Fibroblast of skin of right biceps (primary cell): Measurements from ENCODE around the gene ITGA1.
A peak's percentile ranks its signal among the peaks of the same experiment; 100 is the strongest.
"Not testable (repeated sequence)": the region's sequence is repeated elsewhere in the genome, so short reads cannot be mapped to it uniquely, and the experiment has no call there.

Experiments
- DNase-seq: peaks from one replicate; pipeline ENCODE4 v3.0.0-alpha.2; 2013

The ITGA1 gene

DNA sequence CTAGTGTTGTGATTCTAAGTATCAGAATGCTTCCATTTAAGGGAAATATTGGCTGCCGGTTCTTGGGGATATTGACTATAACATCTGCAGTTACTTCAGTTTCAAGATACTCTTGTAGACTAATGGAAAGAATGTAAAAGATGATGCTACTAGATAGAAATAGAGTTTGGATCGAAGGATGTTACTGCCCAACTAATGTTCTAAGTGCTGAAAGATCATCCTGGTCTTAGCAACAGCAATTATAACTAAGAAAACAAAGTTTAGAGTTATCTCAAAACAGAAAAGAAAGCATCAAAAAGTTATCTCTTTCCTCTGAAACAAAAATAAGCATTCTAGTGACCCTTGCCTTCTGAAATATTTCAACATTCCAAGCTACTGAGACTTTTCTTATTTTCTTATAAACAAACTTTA lies 49.9 kb downstream of the ITGA1 start:
- no peak for DNase-seq

DNA sequence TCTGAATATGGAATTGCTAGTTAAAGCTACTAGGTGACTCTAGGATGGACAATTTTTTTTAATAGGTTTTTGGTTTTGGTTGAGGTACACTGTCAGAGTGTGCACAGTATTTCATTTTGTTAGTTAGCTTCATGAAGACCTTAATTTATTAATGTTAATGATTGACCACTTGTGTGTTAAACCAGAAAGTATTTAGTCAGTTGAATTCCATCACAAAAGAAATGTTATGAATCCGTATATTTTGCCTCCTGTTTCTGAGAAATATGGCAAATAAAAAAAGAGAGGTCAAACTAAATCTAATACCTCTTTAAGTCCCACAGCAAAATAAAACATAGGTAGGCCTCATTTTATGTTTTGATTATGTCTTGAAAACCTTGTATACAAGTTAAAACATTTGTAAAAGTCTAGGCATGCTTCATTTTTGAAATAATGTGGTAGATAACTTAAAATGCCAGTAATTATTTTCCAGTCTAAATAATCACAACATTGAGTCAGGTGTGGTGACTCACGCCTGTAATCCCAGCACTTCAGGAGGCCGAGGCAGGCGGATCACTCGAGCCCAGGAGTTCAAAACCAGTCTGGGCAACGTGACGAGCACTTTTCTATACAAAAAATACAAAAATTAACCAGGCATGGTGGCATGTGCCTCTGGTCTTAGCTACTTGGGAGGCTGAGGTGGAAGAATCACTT lies 50.8 kb downstream of the ITGA1 start:
- no peak for DNase-seq

DNA sequence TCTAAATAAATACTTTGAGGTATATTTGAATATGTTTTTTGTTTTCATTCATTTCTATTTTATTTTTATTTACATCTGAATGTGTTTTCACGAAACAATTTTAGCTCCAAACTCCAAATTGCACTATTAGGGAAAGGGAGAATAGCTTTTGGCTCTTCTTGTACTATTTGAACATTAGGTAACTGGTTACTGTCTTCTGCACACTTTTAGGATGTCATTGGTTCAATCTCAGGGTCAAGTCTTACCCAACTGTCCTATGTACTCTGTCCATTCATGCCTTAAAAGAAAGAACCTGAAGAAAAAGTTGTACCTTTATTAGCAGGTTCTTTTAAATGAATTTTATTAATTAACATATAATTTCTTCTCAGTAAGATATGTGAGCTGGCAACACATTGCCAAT lies 51.6 kb downstream of the ITGA1 start:
- DNase-seq = no peak

DNA sequence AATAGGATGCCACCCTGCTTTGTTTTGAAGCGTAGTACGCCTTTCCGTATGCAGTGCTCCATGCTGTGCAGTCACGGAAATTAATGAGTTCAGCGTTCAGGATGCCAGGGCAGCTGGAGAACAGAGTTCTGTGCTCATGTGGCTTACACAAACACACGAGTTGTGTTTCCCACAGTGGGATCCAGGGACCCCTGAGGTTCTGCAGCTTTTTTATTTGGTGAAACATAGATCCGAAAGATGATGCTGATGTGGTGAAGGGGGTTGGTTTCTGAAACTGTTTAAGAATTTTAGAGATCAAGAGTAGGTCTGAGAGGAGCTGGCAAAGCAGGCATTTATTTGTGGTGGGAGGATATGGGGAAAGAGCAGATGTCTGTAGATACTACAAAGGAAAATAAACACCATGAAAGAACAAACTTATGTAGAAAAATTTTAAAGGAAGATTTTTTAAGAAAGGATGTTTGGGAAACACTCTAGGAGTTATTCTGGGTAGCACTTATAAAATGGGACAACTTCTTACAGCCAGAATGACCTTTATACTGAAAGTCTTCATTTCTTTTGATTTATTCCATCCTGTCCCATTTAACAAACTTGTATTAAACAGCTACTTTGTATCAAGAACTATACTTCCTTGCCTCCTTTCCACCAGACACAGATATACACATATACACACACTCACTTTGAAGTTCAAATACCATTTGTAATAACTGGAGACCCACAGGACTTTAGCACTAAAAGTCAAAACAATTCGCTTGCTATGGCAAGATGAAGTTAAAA lies 52.7 kb downstream of the ITGA1 start:
- DNase-seq = no peak

DNA sequence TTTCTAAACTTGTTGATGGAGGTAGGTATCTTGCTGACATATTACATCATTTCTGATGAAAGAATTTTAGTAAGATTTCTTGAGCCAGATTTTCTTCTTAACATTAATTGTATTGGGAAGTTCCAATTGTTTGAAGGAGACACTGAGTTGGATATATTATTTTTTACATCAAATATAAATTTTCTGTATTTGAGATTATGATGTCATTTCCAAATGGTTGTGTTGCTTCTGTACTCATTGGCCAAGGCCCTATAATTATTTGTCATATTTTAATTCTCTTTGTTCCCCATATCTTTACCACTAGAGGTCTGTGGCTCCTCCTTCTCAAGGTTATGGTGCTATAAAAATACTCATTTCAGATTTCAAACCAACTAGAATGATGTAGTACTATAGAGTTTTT lies 53.4 kb downstream of the ITGA1 start:
- no peak for DNase-seq

DNA sequence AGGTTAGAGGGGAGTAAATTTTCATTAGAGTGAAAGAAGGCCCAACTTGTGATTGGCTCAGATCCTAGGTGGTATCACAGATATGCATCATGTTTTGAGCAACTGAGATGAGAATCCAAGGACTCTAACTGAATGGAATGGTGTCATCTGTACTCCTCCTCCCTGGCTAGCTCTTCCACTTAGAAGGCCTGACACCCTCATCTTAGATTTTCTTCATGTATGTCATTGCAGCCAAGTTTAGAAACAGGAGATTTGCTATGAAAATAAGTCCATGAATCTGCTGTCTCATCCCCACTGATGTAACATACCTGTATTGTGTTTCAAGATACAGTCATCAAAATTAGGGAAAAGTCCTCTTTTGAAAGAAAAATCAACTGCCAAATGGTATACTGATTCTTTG lies 54.4 kb downstream of the ITGA1 start:
- no peak for DNase-seq

DNA sequence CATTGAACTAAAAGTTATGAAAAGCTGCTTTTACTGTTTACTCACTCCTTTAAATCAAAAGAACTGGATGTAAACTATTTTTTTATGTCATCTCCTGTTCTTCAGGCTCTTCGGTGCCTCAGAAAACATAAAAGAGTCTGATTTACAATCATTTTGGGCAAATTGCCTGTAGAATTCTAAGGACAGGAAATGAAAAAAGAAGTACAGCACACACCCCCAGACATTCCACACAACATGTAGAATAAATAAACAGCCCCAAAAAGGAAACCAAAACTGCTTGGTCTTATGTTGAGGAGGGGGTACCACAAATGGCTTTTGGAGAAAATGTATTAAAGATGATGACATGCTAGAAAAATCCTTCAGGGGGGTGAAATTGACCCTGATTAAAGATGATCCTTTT lies 57.2 kb downstream of the ITGA1 start:
- DNase-seq = peak; percentile 54

DNA sequence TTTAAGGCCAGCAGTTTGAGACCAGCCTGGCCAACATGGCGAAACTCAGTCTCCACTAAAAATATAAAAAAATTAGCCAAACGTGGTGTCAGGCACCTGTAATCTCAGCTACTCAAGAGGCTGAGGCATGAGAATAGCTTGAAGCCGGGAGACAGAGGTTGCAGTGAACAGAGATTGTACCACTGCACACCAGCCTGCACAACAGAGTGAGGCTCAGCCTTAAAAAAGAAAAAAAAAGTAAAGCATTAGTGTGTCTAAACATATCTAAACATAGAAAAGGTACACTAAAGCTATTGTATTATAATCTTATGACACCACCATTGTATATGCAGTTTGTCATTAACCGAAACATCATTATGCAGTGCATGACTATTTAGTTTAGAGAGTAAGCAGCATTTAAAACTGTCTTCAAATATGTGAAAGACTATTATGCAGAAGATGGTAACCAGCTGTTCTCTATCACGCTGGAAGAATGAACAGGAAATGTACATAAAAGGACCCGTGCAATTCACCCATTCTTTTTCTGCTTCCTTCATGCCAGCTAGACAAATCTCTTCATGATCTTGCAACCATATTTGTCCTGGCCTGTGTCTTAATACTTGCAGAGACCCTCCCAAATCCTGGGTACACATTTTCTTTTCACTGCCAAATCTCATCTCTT lies 58.6 kb downstream of the ITGA1 start:
- peak; percentile 38 for DNase-seq

DNA sequence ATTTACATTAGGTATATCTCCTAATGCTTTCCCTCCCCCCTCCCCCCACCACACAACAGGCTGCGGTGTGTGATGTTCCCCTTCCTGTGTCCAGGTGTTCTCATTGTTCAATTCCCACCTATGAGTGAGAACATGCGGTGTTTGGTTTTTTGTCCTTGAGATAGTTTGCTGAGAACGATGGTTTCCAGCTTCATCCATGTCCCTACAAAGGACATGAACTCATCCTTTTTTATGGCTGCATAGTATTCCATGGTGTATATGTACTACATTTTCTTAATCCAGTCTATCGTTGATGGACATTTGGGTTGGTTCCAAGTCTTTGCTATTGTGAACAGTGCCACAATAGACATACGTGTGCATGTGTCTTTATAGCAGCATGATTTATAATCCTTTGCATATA lies 61.0 kb downstream of the ITGA1 start:
- not testable (repeated sequence) for DNase-seq

DNA sequence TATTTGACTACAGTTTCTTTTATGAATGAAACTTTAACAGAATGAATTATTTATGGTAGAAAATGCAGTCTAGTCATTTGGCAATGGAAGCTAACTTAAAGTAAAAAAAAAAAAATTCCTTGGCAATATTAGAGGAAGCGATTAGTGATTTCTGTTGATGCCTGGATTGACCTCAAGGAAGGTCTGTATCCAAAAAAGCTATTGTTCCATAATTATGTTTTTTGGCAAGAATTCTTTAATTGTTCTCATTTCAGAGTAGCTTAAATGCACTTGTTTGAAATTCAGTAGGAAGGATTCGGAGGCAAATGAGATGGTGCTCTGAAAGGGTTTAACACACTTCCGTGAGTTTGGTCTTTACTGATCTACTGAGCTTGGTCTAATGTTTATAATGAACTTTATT lies 61.8 kb downstream of the ITGA1 start:
- no peak for DNase-seq

DNA sequence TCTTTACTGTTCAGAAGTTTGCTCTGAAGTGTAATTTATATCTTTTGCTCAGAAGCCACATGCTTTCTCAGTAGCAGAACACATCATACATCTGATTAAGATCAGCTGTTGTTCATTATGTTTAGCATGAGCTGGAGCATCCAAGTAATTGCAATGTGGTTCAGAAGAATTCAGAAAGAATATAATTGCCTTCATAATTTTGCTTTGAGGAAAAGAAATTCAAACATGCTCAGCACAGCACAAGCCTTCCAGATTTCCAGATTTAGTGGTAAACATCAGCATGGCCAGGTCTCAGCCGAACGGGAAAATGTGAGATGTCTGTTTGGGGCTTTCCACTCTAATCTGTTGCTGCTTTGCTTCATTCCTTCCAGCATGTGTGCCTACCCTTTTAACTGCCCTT lies 65.9 kb downstream of the ITGA1 start:
- DNase-seq = peak; percentile 67

DNA sequence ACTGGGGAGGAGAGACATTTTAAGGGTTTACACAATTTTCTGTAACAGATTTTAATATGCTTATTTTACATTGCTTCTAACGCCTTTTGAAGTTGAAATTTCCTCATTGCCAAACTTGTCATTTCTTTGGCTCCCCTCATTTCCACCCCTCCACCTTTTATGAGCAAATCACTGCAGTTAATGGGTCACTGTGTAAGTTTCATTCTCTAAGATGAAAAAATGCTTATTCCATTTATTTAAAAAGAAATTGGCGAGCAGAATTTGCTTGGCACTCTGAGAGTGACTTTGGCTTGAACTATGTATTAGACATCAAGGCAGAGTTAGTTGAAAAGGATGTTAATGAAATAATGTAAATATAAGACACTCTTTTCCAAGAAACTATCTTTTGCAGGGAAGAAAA lies 66.6 kb downstream of the ITGA1 start:
- DNase-seq = no peak

DNA sequence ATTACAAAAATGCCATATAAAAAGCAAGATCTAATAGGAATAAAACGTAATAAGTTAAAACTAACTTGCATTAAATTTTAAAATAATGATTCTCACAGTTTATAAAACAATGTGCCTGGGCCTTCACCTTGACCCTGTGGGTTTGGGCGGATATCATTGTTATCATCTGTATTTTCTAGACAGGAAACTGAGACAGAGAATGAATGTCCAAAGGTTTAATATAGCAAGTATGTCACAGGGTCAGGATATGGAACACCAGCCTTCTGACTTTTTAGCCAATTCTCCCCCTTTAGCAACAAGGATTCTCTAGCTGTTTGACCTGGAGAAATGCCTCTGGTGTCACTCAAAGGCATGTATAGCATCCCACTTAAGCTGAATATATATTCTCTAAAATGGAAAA lies 67.2 kb downstream of the ITGA1 start:
- DNase-seq = no peak

DNA sequence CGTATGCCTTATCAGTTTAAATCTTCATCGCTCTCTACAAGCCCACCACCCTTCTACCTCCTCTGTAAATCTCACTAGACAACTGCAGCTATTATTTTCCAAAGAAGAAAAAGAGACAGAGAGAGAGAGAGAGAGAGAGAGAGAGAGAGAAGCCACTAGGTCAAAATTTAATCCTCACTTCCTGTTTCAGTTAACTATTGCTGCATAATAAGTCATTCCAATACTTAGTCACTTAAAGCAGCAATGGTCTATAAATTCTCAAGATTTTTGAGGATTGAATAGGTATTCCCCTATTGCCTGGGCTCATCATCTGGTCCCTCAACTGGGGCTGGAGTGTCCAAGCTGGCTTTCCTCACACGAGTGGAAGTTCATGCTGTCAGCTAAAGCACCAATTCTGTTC lies 68.8 kb downstream of the ITGA1 start:
- DNase-seq = peak; percentile 73

DNA sequence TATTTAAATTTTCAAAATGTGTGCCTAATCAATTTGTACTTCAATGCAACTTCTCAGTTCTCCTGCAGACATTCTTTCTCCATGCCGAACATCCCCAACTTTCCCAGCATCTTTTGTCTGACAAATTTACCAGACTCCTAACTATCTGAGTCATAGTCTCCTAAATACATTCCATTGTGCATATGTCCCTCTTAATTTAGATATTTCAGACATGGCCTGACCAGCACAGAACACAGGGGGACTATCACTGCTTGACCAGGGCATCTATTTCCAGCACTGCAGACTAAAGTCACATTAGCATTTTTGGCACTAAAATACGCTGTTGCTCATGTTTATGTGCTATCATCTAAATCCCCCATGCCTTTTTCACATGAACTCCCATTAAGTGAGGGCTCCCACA lies 71.9 kb downstream of the ITGA1 start:
- DNase-seq = peak; percentile 92

DNA sequence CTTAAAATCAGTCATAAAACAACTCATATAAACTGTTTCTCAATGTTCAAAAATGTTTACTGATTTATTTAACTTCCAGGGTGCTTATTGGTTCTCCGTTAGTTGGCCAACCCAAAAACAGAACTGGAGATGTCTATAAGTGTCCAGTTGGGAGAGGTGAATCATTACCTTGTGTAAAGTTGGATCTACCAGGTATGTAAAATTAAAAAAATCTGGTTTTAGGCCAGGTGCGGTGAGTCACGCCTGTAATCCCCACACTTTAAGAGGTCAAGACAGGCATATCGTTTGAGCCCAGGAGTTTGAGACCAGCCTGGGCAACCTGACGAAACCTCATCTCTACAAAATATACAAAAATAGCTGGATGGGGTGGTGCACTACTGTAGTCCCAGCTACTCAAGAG lies 73.7 kb downstream of the ITGA1 start:
- DNase-seq = no peak

DNA sequence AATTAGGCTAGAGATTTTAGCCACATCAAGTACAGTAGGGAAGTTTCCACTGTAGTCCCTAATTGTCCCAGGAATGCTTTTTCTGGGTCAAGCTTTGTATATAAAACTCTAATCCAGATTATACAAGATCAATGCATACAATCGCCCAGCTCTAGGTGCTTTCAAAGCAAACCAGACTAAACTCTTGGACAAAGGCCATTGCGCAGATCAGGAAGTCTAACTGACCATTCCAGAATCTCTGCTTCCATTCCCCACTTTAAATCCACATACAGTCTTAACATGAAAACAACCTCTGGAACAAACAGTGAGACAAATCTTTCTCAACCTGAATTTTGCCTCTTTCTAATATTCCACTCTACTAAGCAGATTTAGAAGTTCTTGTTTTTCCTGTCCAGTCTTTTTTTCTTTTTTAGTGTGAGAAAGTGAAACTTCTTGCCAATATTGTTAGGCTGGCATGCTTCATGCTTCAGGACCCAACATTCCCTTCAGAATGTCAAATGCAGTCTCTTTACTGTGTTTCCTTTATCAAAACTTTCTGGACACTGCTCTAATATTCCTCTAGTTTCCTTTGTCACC lies 76.1 kb downstream of the ITGA1 start:
- DNase-seq = no peak

DNA sequence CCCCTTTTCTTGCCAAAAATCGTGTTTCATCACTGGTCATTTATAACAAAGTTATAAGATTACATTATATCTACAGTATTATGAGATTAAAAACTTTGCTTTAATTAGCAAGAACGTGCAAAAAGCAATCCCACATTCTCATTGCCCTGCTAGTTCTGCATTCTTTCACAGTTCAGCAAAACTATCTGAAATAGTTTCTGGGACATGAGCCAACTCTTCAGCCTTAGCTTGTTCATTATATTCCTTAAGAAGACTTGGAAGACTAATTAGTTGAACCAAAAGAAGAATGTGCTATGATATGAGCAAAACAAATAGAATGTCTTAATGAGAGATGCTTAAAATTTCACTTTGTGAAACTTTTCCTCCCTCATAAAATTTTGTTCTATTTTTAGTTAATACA lies 76.7 kb downstream of the ITGA1 start:
- peak; percentile 91 for DNase-seq

DNA sequence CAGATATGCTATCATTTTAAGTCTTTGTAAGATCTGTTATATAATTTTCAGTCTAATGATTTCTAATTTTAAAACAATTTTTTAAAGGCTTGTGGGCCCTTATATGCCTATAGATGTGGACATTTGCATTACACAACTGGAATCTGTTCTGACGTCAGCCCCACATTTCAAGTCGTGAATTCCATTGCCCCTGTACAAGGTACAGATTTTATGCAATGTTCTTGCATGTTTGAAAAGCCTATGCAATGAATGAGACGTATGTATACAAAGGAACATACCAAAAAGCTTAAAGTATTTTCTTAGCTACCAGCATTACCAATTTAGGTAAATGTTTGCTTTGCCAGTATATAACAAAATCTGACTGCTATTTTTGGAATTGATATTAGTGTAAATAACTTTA lies 77.2 kb downstream of the ITGA1 start:
- DNase-seq = peak; percentile 83

DNA sequence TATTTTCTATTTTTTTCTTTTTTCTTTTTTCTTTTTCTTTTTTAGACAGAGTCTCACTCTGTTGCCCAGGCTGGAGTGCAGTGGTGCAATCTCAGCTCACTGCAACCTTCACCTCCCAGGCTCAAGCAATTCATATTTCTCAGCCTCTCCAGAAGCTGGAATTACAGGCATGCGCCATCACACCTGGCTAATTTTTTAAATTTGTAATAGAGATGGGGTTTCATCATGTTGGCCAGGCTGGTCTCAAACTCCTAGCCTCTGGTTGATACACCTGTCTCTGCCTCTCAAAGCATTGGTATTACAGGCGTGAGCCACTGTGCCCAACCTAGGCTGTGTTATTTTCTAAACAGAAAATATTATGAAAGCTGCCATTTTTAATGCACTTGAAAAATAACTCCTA lies 78.3 kb downstream of the ITGA1 start:
- DNase-seq = not testable (repeated sequence)

DNA sequence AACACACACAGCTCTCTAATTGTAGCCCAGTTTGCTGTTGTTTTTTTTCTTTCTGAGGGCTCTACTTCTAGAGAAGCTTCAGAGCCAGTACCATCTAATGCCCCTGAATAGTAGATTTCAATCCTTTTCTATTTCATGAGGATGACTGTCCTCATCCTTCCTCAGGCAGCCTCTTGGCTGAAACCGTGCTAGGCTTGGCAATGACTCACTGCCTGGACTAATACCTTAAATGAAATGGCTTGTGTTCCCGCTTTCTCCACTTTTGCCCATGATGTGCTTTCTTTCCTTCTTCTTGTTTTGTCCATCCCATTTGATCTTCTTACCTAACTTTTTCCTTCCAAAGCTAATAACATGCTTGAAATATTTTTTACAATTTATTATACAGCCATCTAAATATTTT lies 80.1 kb downstream of the ITGA1 start:
- DNase-seq = peak; percentile 37

DNA sequence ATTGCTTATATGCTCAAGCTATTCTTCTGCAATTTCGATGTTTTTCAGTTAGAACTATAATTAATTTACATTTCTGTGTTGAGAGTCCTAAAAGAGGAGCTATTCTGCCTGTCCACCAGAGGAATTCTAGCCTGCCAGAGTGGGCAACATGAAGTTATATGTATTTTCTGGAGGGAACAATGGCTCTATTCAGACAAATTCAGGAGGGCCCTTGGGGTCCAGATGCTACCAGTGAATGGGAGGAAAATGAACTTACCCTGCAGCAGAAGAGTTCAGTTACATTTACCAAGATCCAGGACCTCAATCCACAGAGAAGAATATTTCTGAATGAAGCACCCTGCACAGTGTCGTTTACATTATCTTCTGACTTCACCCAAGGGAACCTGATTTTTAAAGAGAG lies 80.7 kb downstream of the ITGA1 start:
- DNase-seq = no peak

DNA sequence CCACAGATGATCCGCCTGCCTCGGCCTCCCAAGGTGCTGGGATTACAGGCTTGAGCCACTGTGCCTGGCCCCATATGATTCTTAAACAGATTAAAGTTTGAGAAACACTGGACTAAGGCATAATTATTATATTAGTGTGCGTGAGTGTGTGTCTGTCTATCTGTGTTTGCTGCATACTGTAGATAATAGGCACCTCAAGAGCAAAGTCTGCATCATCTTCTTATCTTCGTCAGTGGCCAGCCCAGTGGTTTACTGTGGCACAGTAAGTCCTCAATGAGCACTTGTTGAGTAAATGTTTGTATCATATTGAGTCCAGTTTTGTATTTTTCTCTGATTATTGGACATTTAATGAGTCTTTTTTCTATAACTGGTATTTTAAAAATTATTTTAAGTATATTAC lies 81.7 kb downstream of the ITGA1 start:
- no peak for DNase-seq

DNA sequence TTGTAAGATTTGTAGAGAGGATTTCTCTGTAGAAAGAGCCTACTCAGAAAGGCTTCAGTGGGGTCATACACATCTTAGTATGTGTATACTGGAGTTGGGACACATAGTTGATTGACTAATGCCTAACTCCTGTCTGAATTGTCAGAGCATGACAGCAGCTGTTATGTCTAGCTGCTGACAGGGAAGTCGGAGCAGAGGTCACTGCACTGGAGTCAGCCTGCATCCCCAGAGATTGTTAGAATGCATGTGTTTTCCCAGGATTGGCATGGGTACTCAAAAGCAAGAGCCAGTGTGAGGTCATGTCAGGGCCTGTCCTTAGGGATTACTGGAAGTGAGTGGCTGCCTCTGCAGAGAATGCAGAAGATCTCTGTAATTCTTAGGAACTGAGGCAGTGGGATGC lies 82.7 kb downstream of the ITGA1 start:
- DNase-seq = peak; percentile 52
